Osteocyte (in vitro differentiated cells): ENCODE measurements around the gene HAUS3. TPM values are rescaled to one million over a fixed set of nuclear protein-coding genes. Genes with fewer than 3 reads are reported as not detected.

Experiments used
- DNase-seq: peaks from one replicate; pipeline ENCODE4 v3.0.0; 2021; ENCODE audit warnings: mixed read lengths; ENCODE audit not compliant: unreplicated experiment; ENCODE audit errors: extremely low spot score
- H3K27ac Mint-ChIP-seq: one replicate; pipeline ENCODE4 v1.8.0; 2021; ENCODE audit warnings: mild to moderate bottlenecking, mixed read lengths; ENCODE audit not compliant: unreplicated experiment
- H3K27me3 Mint-ChIP-seq: one replicate; pipeline ENCODE4 v1.8.0; 2021; ENCODE audit warnings: mixed read lengths; ENCODE audit not compliant: unreplicated experiment
- H3K36me3 Mint-ChIP-seq: one replicate; pipeline ENCODE4 v1.8.0; 2021; ENCODE audit warnings: mixed read lengths; ENCODE audit not compliant: unreplicated experiment
- H3K4me1 Mint-ChIP-seq: one replicate; pipeline ENCODE4 v1.8.0; 2021; ENCODE audit warnings: mixed read lengths; ENCODE audit not compliant: unreplicated experiment
- H3K4me3 Mint-ChIP-seq: one replicate; pipeline ENCODE4 v1.8.0; 2021; ENCODE audit warnings: mild to moderate bottlenecking, moderate library complexity, mixed read lengths; ENCODE audit not compliant: unreplicated experiment
- H3K9me3 Mint-ChIP-seq: one replicate; pipeline ENCODE4 v1.8.0; 2021; ENCODE audit warnings: mixed read lengths; ENCODE audit not compliant: unreplicated experiment
- CTCF ChIP-seq: fragments of 200-600 bp; sonication (generic); IDR thresholded peaks from 2 replicates; pipeline ENCODE4 v1.5.0; 2021; ENCODE audit warnings: antibody characterized with exemption, mild to moderate bottlenecking, moderate library complexity
- total RNA-seq: library from RNA; stranded (reverse); gene quantifications from 2 replicates; pipeline ENCODE4 v1.2.1, GENCODE V29; 2021

Gene HAUS3
- total RNA-seq, 1 donor from 2014 or later, result 10.2 TPM

GRCh38 chr4:2253160-2254084, 11.5 kb upstream of the HAUS3 start:
- no peak for DNase-seq
- Mint-ChIP-seq H3K27me3 (no peaks in the 10 kb centered on the region), H3K4me3 (no peak overlapping the region), H3K9me3 (no peaks in the 10 kb centered on the region), H3K27ac (no peak overlapping the region), H3K4me1 (peaks cover 7% of the 10 kb centered on the region), H3K36me3 (peaks cover 27% of the 10 kb centered on the region)
- no peak for TF ChIP-seq CTCF

- H3K36me3 Mint-ChIP-seq, result peaks cover 27% of the 10 kb centered on the region
- H3K27me3 Mint-ChIP-seq, result no peaks in the 10 kb centered on the region
- no peaks in the 10 kb centered on the region for H3K9me3 Mint-ChIP-seq
- H3K4me3 Mint-ChIP-seq, result no peak overlapping the region
- no peak overlapping the region for H3K27ac Mint-ChIP-seq
- TF ChIP-seq CTCF, result no peak
- peaks cover 5% of the 10 kb centered on the region for H3K4me1 Mint-ChIP-seq
- DNase-seq, result no peak
These were observed 10.7 kb upstream of the HAUS3 start for GRCh38 chr4:2252530-2253091.

- DNase-seq, result peak; percentile 81
- Mint-ChIP-seq H3K4me3 (no peak overlapping the region), H3K27me3 (no peaks in the 10 kb centered on the region), H3K9me3 (no peaks in the 10 kb centered on the region), H3K4me1 (peaks cover 2% of the 10 kb centered on the region), H3K27ac (no peak overlapping the region), H3K36me3 (peaks cover 26% of the 10 kb centered on the region)
- no peak for TF ChIP-seq CTCF
These were observed 10.0 kb upstream of the HAUS3 start for GRCh38 chr4:2251795-2252529.

- H3K4me1 Mint-ChIP-seq, result no peaks in the 10 kb centered on the region
- H3K4me3 Mint-ChIP-seq, result no peak overlapping the region
- TF ChIP-seq CTCF, result no peak
- peaks cover 23% of the 10 kb centered on the region for H3K36me3 Mint-ChIP-seq
- H3K9me3 Mint-ChIP-seq, result no peaks in the 10 kb centered on the region
- H3K27me3 Mint-ChIP-seq, result no peaks in the 10 kb centered on the region
- H3K27ac Mint-ChIP-seq, result no peak overlapping the region
- DNase-seq, result no peak
These were observed 9.3 kb upstream of the HAUS3 start for GRCh38 chr4:2251073-2251794.
